ENCODE results near the gene GPNMB.
"Not testable (repeated sequence)": the region's sequence is repeated elsewhere in the genome, so short reads cannot be mapped to it uniquely, and the experiment has no call there.

The GPNMB gene

DNA sequence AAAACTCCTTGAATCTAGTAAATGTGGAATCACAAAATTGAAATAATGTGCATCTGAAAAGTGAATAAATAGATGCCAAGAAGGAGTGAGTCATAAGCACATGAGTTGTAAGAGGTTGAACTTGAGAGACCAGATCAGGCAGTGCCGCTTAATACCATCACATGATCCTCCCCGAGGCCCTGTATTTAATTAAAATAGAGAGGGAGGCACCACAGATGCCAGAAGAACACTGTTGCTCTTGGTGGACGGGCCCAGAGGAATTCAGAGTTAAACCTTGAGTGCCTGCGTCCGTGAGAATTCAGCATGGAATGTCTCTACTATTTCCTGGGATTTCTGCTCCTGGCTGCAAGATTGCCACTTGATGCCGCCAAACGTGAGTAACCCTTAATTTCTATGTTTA, at the start of gene GPNMB:
TSS of gene GPNMB (plus strand) at position 221 of the 400 bp plus-strand sequence. CDS start at position 304, 83 bp downstream.
- DNase-seq = no peak

DNA sequence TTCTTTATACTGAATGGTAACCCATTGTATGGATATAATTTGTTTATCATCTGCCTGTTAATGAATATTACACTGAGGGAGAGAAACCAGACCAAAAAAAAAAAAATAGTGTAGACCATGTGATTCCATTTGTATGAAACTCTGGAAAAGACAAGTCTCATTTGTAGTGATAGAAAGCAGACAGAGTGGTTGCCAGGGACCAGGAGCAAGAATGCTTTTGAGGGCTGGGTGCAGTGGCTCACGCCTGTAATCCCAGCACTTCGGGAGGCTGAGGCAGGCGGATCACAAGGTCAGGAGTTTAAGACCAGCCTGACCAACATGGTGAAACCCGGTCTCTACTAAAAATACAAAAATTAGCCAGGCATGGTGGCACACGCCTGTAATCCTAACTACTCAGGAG, 48.8 kb upstream of the GPNMB start:
- not testable (repeated sequence) for DNase-seq

DNA sequence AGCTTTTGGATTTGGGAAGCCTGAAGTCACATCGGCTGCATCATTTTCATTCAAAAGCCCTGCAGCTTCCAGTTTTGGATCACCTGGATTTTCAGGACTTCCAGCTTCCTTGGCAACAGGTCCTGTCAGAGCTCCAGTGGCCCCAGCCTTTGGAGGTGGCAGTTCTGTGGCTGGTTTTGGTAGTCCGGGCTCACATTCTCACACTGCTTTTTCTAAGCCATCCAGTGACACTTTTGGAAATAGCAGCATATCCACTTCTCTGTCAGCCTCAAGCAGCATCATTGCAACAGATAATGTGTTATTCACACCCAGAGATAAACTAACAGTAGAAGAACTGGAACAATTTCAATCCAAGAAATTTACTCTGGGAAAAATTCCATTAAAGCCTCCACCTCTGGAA, 46.2 kb upstream of the GPNMB start:
- no peak for DNase-seq

DNA sequence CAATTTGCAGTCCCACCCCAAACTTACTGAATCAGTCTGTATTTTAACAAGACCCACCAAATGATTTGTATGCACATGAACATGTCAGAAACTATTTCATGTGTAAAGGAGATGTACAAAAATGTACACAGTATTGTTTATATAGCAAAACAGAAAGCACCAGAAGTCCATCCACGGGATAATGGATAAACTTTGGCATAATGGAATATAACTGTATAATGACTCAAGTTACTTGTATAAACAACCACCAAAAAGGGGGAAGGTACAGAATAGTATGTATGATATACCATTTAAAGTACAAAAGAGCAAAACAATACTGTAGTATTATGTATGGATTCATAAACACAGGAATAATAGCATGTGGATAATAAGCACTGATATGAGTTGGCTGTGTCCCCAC, 42.3 kb upstream of the GPNMB start:
- no peak for DNase-seq

DNA sequence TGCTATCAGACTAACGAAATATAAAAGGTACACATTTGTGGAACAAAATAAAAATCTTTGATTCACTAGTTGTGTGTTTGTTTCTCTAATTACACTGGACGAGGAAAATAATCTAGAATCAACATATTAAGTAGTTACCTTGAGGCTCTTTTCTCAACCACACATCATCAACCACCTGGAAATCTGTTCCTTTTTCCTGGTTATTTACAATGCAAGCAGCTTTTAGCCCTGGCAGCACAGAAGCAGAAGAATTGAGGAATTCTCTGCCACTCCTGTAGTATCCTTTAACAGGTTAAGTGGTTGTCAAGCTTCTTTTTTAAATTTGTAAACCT, 41.0 kb upstream of the GPNMB start:
- DNase-seq = no peak

- no peak for DNase-seq
Measured at GRCh38 chr7:23205909-23206767, 40.4 kb upstream of the GPNMB start.

GRCh38 chr7:23207021-23207420, 39.6 kb upstream of the GPNMB start:
- no peak for DNase-seq

DNA sequence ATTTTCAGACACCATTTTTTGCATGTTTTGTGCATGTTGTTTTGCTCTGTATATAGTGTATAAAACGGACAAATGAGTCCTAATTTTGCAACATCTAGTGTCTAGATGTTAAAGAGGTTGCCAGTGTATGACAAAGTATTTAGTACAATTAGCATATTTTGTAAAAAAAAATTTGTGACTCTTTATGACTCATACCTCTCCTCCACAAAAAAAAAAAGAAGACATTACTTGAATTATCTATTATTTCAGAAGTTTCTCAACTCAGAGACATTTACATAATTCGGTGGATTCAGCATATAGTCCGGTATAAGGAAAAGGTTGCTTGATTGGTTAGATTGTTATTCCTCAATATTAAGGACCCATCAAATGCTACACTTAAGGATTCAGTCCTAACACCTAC, 38.7 kb upstream of the GPNMB start:
- no peak for DNase-seq

GRCh38 chr7:23208316-23208715, 38.3 kb upstream of the GPNMB start:
- no peak for DNase-seq

- no peak for DNase-seq
Measured at GRCh38 chr7:23210506-23210905, 36.1 kb upstream of the GPNMB start.

- no peak for DNase-seq
Measured at GRCh38 chr7:23211589-23211988, 35.0 kb upstream of the GPNMB start.

DNA sequence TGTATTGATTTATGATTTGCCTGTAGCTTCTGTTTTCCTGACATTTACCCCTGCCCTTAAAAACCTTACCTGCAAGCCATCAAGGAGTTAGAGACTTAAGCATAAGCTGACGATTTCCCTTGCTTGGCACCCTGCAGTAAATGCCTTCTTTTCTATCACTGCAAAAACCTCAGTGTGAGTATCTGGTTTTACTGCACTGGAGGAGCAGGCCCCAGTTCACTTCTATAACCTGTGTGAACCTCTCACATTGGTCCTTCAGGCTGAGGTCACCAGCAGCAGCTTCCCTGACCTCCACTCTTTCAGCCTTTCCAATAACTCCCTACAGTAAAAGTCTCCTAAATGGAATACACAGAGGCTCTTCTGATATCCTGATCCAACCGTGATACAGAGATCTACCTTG, 34.2 kb upstream of the GPNMB start:
- DNase-seq = no peak

GRCh38 chr7:23212841-23213240, 33.7 kb upstream of the GPNMB start:
- DNase-seq = no peak

DNA sequence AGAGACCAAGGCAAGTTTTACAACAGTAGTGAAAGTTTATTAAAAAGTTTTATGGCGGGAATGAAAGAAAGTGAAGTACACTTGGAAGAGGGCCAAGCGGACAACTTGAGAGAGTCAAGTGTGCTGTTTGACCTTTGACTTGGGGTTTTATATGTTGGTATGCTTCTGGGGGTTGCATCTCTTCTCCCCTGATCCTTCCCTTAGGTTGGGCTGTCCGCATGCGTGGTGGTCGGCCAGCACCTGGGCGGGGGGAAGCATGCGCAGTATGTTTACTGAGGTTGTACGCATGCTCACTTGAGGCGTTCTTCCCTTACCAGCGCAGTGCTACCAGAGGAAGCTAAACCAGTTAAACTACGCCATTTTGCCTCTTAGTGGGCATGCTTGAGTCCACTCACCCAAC, 32.8 kb upstream of the GPNMB start:
- no peak for DNase-seq

- DNase-seq = no peak
Measured at GRCh38 chr7:23214423-23214822, 32.2 kb upstream of the GPNMB start.

- no peak for DNase-seq
Measured at GRCh38 chr7:23214938-23215337, 31.6 kb upstream of the GPNMB start.

DNA sequence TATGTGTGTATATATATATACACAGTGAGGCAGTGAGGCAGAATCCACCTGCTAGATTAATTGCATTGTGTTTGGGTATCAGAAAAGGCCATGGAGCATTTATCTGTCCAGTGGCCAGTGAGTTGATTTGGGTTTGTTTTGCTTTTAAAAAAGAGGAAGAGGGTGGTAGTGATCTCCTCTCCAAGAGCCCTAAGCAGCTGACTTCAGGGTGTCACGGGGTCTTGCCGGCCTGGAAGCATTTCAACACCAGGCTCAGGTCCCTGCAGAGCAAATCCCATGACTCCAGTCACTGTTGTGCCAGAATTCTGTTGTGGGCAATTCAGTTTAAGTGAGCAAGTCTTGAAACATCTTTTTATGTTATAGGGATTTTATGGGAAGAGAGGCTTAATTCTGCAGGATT, 30.6 kb upstream of the GPNMB start:
- no peak for DNase-seq

- DNase-seq = no peak
Measured at GRCh38 chr7:23218196-23218595, 28.4 kb upstream of the GPNMB start.

GRCh38 chr7:23220690-23221305, 25.8 kb upstream of the GPNMB start:
- DNase-seq = no peak

- DNase-seq = no peak
Measured at GRCh38 chr7:23222439-23223030, 24.0 kb upstream of the GPNMB start.

DNA sequence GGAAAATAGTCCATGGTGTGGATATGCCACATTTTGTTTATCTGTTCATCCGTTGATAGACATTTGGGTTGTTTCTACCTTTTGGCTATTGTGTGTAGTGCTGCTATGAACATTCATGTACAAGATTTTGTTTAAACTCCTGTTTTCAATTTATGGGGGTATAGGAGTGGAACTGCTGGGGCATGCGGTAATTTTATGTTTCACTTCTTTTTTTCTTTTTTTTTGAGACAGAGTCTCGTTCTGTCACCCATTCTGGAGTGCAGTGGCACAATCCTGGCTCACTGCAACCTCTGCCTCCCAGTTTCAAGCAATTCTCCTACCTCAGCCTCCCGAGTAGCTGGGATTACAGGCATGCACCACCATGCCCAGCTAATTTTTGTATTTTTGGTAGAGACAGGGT, 22.2 kb upstream of the GPNMB start:
- DNase-seq = not testable (repeated sequence)

- DNase-seq = no peak
Measured at GRCh38 chr7:23226844-23227450, 19.6 kb upstream of the GPNMB start.

DNA sequence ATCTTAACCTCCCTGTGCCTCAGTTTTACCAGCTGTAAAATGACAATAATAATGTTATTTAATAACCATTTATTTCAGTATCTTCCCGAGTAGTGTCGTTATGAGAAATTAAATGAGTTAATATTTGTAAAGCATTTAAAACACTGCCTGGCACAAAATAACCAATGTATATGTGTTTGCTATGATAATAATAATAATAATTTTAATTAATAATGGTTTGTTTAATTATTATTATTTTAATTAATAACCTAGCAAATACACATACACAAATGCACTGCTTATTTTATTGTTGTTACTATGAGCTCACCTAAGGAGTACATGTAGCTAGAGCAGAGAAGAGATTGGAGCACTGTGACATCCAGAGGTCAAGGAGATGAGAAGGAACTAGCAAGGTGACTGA, 18.2 kb upstream of the GPNMB start:
- no peak for DNase-seq

DNA sequence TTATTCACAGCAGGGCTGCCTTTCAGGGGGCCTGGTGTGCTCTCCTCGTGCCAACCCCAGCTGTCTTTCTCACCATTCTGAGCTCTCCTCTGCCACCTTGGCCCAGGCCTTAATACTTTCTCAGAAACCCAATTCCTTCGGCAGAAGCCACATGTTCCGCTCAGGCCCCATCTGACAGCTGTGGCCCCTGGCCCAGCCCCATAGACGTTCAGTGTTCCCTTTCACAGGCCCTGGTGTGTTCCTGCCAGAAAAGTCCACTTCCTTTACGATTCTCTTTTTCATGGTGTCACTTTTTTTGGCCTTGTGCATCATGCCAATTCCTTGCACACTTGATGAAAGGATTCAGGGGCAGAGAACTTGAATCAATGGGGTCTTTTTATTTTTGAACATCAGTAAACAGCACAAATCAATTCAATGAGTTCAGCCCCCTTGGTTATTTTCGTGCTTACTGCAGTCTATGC, 15.9 kb upstream of the GPNMB start:
- DNase-seq = no peak

All from NCI-H1436 (cell line).